H1 (cell line): Measurements from ENCODE around the gene GPR180. TPM values are rescaled to one million over a fixed set of nuclear protein-coding genes. Genes with fewer than 3 reads are reported as not detected.

ENCODE experiments used
- CTCF ChIA-PET: fragments of 300-600 bp; sonication (Branson Sonifier 250); formaldehyde crosslinking; loops from one replicate; lab custom pipeline; 2021; ENCODE audit not compliant: partially characterized antibody; lab: Charles Lee
- POLR2A ChIA-PET: fragments of 300-600 bp; sonication (Branson Sonifier 250); formaldehyde crosslinking; loops from one replicate; lab custom pipeline; 2021; ENCODE audit warnings: inconsistent platforms; ENCODE audit not compliant: partially characterized antibody; lab: Charles Lee
- DNase-seq, 2 experiments: peaks; one replicate each; pipeline versions ENCODE4 v3.0.0 to v3.0.0-alpha.2; 2010 to 2022; ENCODE audit warnings: low spot score in 2 of 2, low read depth in 1 of 2, mixed read lengths in 1 of 2
- FAIRE-seq: peaks from 2 replicates; lab custom pipeline; 2011; peaks lifted over from hg19 to GRCh38; lab: Jason Lieb, UNC
- H2AFZ ChIP-seq: 2 replicates; pipeline ENCODE4 v1.8.1; 2012; ENCODE audit warnings: low read length, inconsistent platforms
- H2AK5ac ChIP-seq: 2 replicates; pipeline ENCODE4 v1.6.1; 2013; ENCODE audit warnings: low read depth, low read length
- H2BK120ac ChIP-seq: replicated peaks from 2 replicates; pipeline ENCODE3; 2013; ENCODE audit warnings: low read depth, low read length, inconsistent platforms
- H2BK12ac ChIP-seq: 2 replicates; pipeline ENCODE4 v1.6.1; 2013; ENCODE audit warnings: low read depth, low read length
- H2BK15ac ChIP-seq: 2 replicates; pipeline ENCODE4 v1.6.1; 2013; ENCODE audit warnings: low read length
- H2BK20ac ChIP-seq: 2 replicates; pipeline ENCODE4 v1.6.1; 2013; ENCODE audit warnings: low read length
- H2BK5ac ChIP-seq: 2 replicates; pipeline ENCODE4 v1.6.1; 2013; ENCODE audit warnings: low read depth, low read length
- H3K14ac ChIP-seq: 2 replicates; pipeline ENCODE4 v1.6.1; 2013; ENCODE audit warnings: inconsistent platforms; ENCODE audit not compliant: insufficient read length
- H3K18ac ChIP-seq: 2 replicates; pipeline ENCODE4 v1.6.1; 2013; ENCODE audit warnings: low read length; ENCODE audit errors: extremely low read depth
- H3K23ac ChIP-seq: 2 replicates; pipeline ENCODE4 v1.6.1; 2013; ENCODE audit warnings: inconsistent platforms; ENCODE audit not compliant: insufficient read length
- H3K23me2 ChIP-seq: 2 replicates; pipeline ENCODE4 v1.6.1; 2013; ENCODE audit warnings: low read depth, low read length
- H3K27ac ChIP-seq: 2 replicates; pipeline ENCODE4 v1.6.1; 2011; ENCODE audit warnings: low read depth, low read length, inconsistent platforms
- H3K27me3 ChIP-seq, 4 experiments: replicated peaks in 1 of 4; 1 replicate in 1 of 4; 2 replicates in 3 of 4; pipeline versions ENCODE4 v1.6.1 to v1.8.1; 2011 to 2013; ENCODE audit warnings: low read length in 3 of 4, mild to moderate bottlenecking in 3 of 4, inconsistent platforms in 2 of 4, mixed read lengths in 2 of 4, moderate library complexity in 1 of 4; ENCODE audit not compliant: control insufficient read depth in 3 of 4, insufficient read depth in 3 of 4; ENCODE audit errors: extremely low read depth in 1 of 4
- H3K36me3 ChIP-seq, 4 experiments: 2 replicates each; pipeline versions ENCODE4 v1.6.1 to v1.8.1; 2011 to 2013; ENCODE audit warnings: mild to moderate bottlenecking in 4 of 4, low read length in 3 of 4, moderate library complexity in 2 of 4, control low read depth in 1 of 4, inconsistent platforms in 1 of 4; ENCODE audit not compliant: insufficient read depth in 4 of 4, control insufficient read depth in 2 of 4
- H3K4ac ChIP-seq: replicated peaks from 2 replicates; pipeline ENCODE3; 2013; ENCODE audit warnings: low read length, low read depth, mixed read lengths, inconsistent platforms; ENCODE audit not compliant: insufficient read length
- H3K4me1 ChIP-seq, 4 experiments: replicated peaks in 1 of 4; 1 replicate in 1 of 4; 2 replicates in 3 of 4; pipeline versions ENCODE4 v1.6.1 to v1.8.1; 2011 to 2013; ENCODE audit warnings: low read length in 3 of 4, inconsistent platforms in 2 of 4, mixed read lengths in 1 of 4; ENCODE audit not compliant: insufficient read depth in 4 of 4, control insufficient read depth in 3 of 4
- H3K4me2 ChIP-seq, 2 experiments: 2 replicates each; pipeline versions ENCODE4 v1.6.1 to v1.8.1; 2011 to 2013; ENCODE audit warnings: low read depth in 2 of 2, low read length in 2 of 2, control low read depth in 1 of 2, inconsistent platforms in 1 of 2, mild to moderate bottlenecking in 1 of 2; ENCODE audit not compliant: insufficient read depth in 1 of 2
- H3K4me3 ChIP-seq, 4 experiments: fragments of 200-600, 300-600 bp in 1 of 4; sonication (generic), shearing (Covaris generic), sonication (Bioruptor Twin) in 1 of 4; 2 replicates each; pipeline versions ENCODE4 v1.5.1 to v1.8.1; 2011 to 2016; ENCODE audit warnings: low read length in 4 of 4, low read depth in 3 of 4, control low read depth in 2 of 4, inconsistent platforms in 2 of 4, mild to moderate bottlenecking in 2 of 4, mixed read lengths in 1 of 4, moderate library complexity in 1 of 4; ENCODE audit not compliant: insufficient read depth in 2 of 4; ENCODE audit errors: extremely low read depth in 1 of 4
- H3K56ac ChIP-seq: replicated peaks from 2 replicates; pipeline ENCODE3; 2013; ENCODE audit warnings: low read depth, mild to moderate bottlenecking, mixed read lengths, low read length, inconsistent platforms; ENCODE audit not compliant: insufficient read length
- H3K79me1 ChIP-seq: 2 replicates; pipeline ENCODE4 v1.6.1; 2013; ENCODE audit warnings: low read depth, low read length, control low read depth
- H3K79me2 ChIP-seq, 2 experiments: 2 replicates each; pipeline versions ENCODE4 v1.6.1 to v1.8.1; 2012 to 2013; ENCODE audit warnings: low read length in 2 of 2, mild to moderate bottlenecking in 2 of 2, inconsistent platforms in 1 of 2; ENCODE audit not compliant: insufficient read depth in 2 of 2, control insufficient read depth in 1 of 2
- H3K9ac ChIP-seq, 4 experiments: replicated peaks in 1 of 4; 1 replicate in 1 of 4; 2 replicates in 3 of 4; pipeline versions ENCODE4 v1.6.1 to v1.8.1; 2011 to 2013; ENCODE audit warnings: low read depth in 3 of 4, low read length in 3 of 4, control low read depth in 2 of 4, mild to moderate bottlenecking in 2 of 4, moderate library complexity in 2 of 4, inconsistent platforms in 1 of 4; ENCODE audit errors: extremely low read depth in 1 of 4
- H3K9me3 ChIP-seq, 2 experiments: 2 replicates each; pipeline versions ENCODE4 v1.6.1 to v1.8.1; 2012 to 2013; ENCODE audit warnings: mild to moderate bottlenecking in 2 of 2, moderate library complexity in 2 of 2, control low read depth in 1 of 2, inconsistent platforms in 1 of 2, low read depth in 1 of 2, low read length in 1 of 2, mixed read lengths in 1 of 2; ENCODE audit not compliant: insufficient read depth in 2 of 2
- H4K20me1 ChIP-seq, 2 experiments: replicated peaks in 1 of 2; 2 replicates each; pipeline versions ENCODE3 to v1.8.1; 2011 to 2013; ENCODE audit warnings: inconsistent platforms in 2 of 2, low read length in 2 of 2, mild to moderate bottlenecking in 1 of 2; ENCODE audit not compliant: insufficient read depth in 2 of 2, control insufficient read depth in 1 of 2
- H4K5ac ChIP-seq: 2 replicates; pipeline ENCODE4 v1.6.1; 2013; ENCODE audit warnings: low read length, low read depth, mixed read lengths, inconsistent platforms; ENCODE audit not compliant: insufficient read length
- H4K8ac ChIP-seq: 2 replicates; pipeline ENCODE4 v1.8.0; 2013; ENCODE audit warnings: mild to moderate bottlenecking, moderate library complexity, low read length, inconsistent platforms; ENCODE audit not compliant: insufficient read depth; ENCODE audit errors: extremely low read depth
- H4K91ac ChIP-seq: replicated peaks from 2 replicates; pipeline ENCODE3; 2013; ENCODE audit warnings: low read length, mixed read lengths, inconsistent platforms; ENCODE audit not compliant: insufficient read length
- EGR1 ChIP-seq: IDR thresholded peaks from 2 replicates; pipeline ENCODE4 v1.6.1; 2011; ENCODE audit warnings: low read depth, low read length, borderline replicate concordance
- NRF1 ChIP-seq: IDR thresholded peaks from 2 replicates; pipeline ENCODE4 v1.6.1; 2011; ENCODE audit warnings: mild to moderate bottlenecking, low read depth, low read length, improper control_type of control experiment
- POLR2A ChIP-seq, 2 experiments: IDR thresholded peaks; 1 replicate in 1 of 2; 2 replicates in 1 of 2; pipeline ENCODE4 v1.6.1; 2011; ENCODE audit warnings: low read depth in 2 of 2, low read length in 2 of 2, mild to moderate bottlenecking in 2 of 2; ENCODE audit errors: control extremely low read depth in 1 of 2
- TBP ChIP-seq: IDR thresholded peaks from 2 replicates; pipeline ENCODE4 v1.6.1; 2011; ENCODE audit warnings: low read depth, low read length, improper control_type of control experiment
- WGBS, 2 experiments: shearing (Covaris generic) in 1 of 2; methylation state at CpG; one replicate each; pipeline versions ENCODE4 v1.1.6 to v1.1.7; 2013 to 2015; ENCODE audit warnings: low lambda C conversion rate in 2 of 2, mixed read lengths in 2 of 2, inconsistent platforms in 1 of 2, low coverage in 1 of 2, missing lambda C conversion rate in 1 of 2; ENCODE audit not compliant: insufficient replicate concordance in 2 of 2, insufficient coverage in 1 of 2, insufficient read length in 1 of 2; ENCODE audit errors: extremely low coverage in 1 of 2, missing lambda C conversion rate in 1 of 2; 5-methylcytosine and 5-hydroxymethylcytosine counted together
- polyA plus RNA-seq, 7 experiments: library from polyadenylated mRNA; depleted of rRNA in 3 of 7; stranded (reverse) in 5 of 7; unstranded in 2 of 7; fragments of >200 nt in 5 of 7; fragments of 200-250 nt in 2 of 7; gene quantifications; 1 replicate in 5 of 7; 2 replicates in 1 of 7; 4 replicates in 1 of 7; pipeline versions ENCODE4 v1.2.1 to v1.2.3, GENCODE V29; 2011 to 2013; ENCODE audit warnings: missing spikeins in 2 of 7, mixed read lengths in 2 of 7
- total RNA-seq: library from RNA; stranded (reverse); fragmentation: NEBNext Ultra II Directional; extraction: Animal tissue kit (Norgen Biotek cat#: 25700); gene quantifications from 2 replicates; pipeline ENCODE4 v1.2.1, GENCODE V29; 2021

The GPR180 gene
- total and polyA plus RNA-seq, 2 of the 8 experiments (the other 6 are each of a cell fraction or from before 2014, with no cell fraction given), result 1.8 to 4.8 TPM

DNA sequence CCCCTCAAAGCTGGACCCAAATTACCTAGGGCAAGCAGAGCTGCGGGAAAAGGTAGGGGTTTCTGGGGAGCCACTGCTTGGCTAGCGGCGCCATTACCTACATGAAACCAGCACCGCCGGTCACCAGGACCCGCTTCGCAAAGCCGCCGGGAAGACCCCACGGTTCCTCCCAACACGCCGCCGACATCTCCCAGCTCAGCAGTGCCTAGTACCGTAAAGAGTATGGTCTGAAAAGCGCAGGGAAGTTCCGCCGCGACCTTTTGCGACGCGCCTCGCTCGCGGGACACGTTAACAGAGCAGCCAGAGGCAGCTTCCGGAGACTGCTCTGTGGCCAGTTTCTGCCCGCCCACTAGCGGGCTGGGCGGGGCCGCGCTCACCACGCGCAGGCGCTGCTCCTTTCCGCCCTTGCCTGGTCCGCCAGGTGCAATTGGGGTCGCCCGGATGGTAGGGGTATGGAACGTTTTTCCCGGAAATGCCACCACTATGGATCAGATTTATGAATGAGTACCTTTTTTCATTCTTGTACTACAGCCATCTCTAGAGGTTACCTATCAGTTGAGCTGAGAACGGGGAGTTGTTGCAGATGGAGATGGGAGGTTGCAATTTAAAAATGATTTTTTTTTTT is 5.6 kb upstream of the GPR180 start, which contains the start of gene TGDS:
Gene TGDS (minus strand): TSS at position 203 of the 625 bp plus-strand sequence. CDS start 16 bp downstream, at position 187.
- no peaks in the 10 kb centered on the region for H4K20me1 ChIP-seq
- TF ChIP-seq TBP (peak; percentile 91), POLR2A (IDR thresholded peaks at IDR 0.05; ENCODE audit: control extremely low read depth in 1 of 2, low read depth in 2 of 2, low read length in 2 of 2) (peak; percentile 90 to 98), EGR1 (no peak), NRF1 (peak; percentile 76)

More for the DNA sequence above, 5.6 kb upstream of the GPR180 start, which contains the start of gene TGDS:
- Histone ChIP-seq H3K79me1 (peaks cover 5% of the 10 kb centered on the region; the same call in 1 of the 2 replicates), H3K27ac (peak within 1 kb of the TSS; percentile 68), H3K9me3 (peaks cover 4 to 8% of the 10 kb centered on the region in 2 experiments), H2BK20ac (no peak within 1 kb of the TSS), H3K4ac (peak within 1 kb of the TSS; percentile 90), H4K5ac (no peak within 1 kb of the TSS), H3K9ac (peak within 1 kb of the TSS; percentile 73 to 86 (median 80)), H3K14ac (no peak within 1 kb of the TSS), H3K79me2 (peaks cover 6 to 24% of the 10 kb centered on the region in 2 experiments; a peak in 3 of 4 replicates), H4K8ac (peak within 1 kb of the TSS; percentile 54), H3K23me2 (peaks cover 8% of the 10 kb centered on the region), H3K27me3 (peaks cover 5 to 10% (median 7%) of the 10 kb centered on the region in 4 experiments), H3K56ac (peak within 1 kb of the TSS; percentile 62), H3K4me2 (peak within 1 kb of the TSS; percentile 83 to 93), H2AK5ac (peak within 1 kb of the TSS; percentile 25; the same call in 1 of the 2 replicates), H2BK120ac (no peak within 1 kb of the TSS), H2BK5ac (peak within 1 kb of the TSS; percentile 88), H3K18ac (peak within 1 kb of the TSS; percentile 48), H3K4me1 (peaks cover 0 to 8% (median 6%) of the 10 kb centered on the region in 4 experiments; a peak in 3 of 7 replicates), H2BK12ac (no peak within 1 kb of the TSS; the same call in 1 of the 2 replicates), H2AFZ (peak within 1 kb of the TSS; percentile 86), H3K23ac (no peak within 1 kb of the TSS), H3K36me3 (peaks cover 3 to 21% (median 5%) of the 10 kb centered on the region in 4 experiments; a peak in 6 of 8 replicates), H2BK15ac (no peak within 1 kb of the TSS), H4K91ac (peak within 1 kb of the TSS; percentile 75), H3K4me3 (peak within 1 kb of the TSS; percentile 70 to 95 (median 82))
- no peak for FAIRE-seq
- ChIA-PET POLR2A (interaction anchor here (0.6 to 2.0 kb wide), 4 partner anchors 9 to 46 kb away, joined by 3 to 9 read pairs (median 4); no protein-coding TSS in a partner anchor), CTCF (interaction anchor here (0.7 to 1.5 kb wide), 4 partner anchors 8 to 162 kb away, joined by 3 to 4 read pairs (median 4); no protein-coding TSS in a partner anchor)
- WGBS, 2 experiments, result 1% methylated on average over 41 of the region's 41 CpGs; no CpG with 5 or more reads in 1 of the 2 experiments
- DNase-seq, result peak; percentile 87
